NB4 (cell line): Measurements from ENCODE around the gene LONRF3.
A peak's percentile ranks its signal among the peaks of the same experiment; 100 is the strongest.

Experiments
- DNase-seq: peaks from one replicate; pipeline ENCODE4 v3.0.0; 2010; ENCODE audit warnings: low read depth
- H3K4me3 ChIP-seq: one replicate; pipeline ENCODE4 v1.5.1; 2011; ENCODE audit warnings: mild to moderate bottlenecking, low read depth, low read length, moderate library complexity
- CTCF ChIP-seq: IDR thresholded peaks from one replicate; pipeline ENCODE4 v1.5.1; 2012; ENCODE audit warnings: low read depth, low read length
- MAX ChIP-seq: IDR thresholded peaks from 2 replicates; pipeline ENCODE4 v1.6.1; 2011; ENCODE audit warnings: low read depth, low read length
- MYC ChIP-seq: IDR thresholded peaks from 2 replicates; pipeline ENCODE4 v1.6.1; 2011; ENCODE audit warnings: low read depth, low read length
- POLR2A ChIP-seq: IDR thresholded peaks from 2 replicates; pipeline ENCODE4 v1.6.1; 2011; ENCODE audit warnings: mild to moderate bottlenecking; ENCODE audit not compliant: insufficient read length; ENCODE audit errors: extremely low read depth

The LONRF3 gene

GRCh38 chrX:118968031-118968430, 6.4 kb upstream of the LONRF3 start:
- TF ChIP-seq CTCF (no peak), POLR2A (no peak), MYC (no peak), MAX (no peak)

GRCh38 chrX:118971552-118971951, 2.9 kb upstream of the LONRF3 start:
- DNase-seq = no peak
- no peak for TF ChIP-seq MYC
- no peak for TF ChIP-seq MAX
- TF ChIP-seq POLR2A = no peak
- TF ChIP-seq CTCF = no peak
- no peak overlapping the region for H3K4me3 ChIP-seq

More at GRCh38 chrX:118968031-118968430, 6.4 kb upstream of the LONRF3 start:
- H3K4me3 ChIP-seq = no peak overlapping the region
- DNase-seq = no peak

GRCh38 chrX:118973389-118974087, 880 bp upstream of the LONRF3 start:
- DNase-seq = peak; percentile 20
- no peak overlapping the region for H3K4me3 ChIP-seq
- no peak for TF ChIP-seq CTCF
- TF ChIP-seq MAX = no peak
- no peak for TF ChIP-seq POLR2A
- TF ChIP-seq MYC = no peak

GRCh38 chrX:118974908-118975671, 672 bp downstream of the LONRF3 start:
- DNase-seq = peak; percentile 74
- peak overlapping the region; percentile 90 for H3K4me3 ChIP-seq
- TF ChIP-seq MAX (peak; percentile 65), MYC (no peak; the same call in 1 of the 2 replicates)

GRCh38 chrX:118975831-118976598, 1.6 kb downstream of the LONRF3 start:
- peak overlapping the region; percentile 90 for H3K4me3 ChIP-seq
- peak; percentile 92 for DNase-seq
- TF ChIP-seq MYC = peak; percentile 92
- TF ChIP-seq MAX = peak; percentile 84
- no peak for TF ChIP-seq CTCF
- TF ChIP-seq POLR2A = peak; percentile 24
